ENCODE results near the gene STK39.
"Not testable (repeated sequence)": the region's sequence is repeated elsewhere in the genome, so short reads cannot be mapped to it uniquely, and the experiment has no call there.

Gene STK39

GRCh38 chr2:168097431-168097830 is 150.0 kb downstream of the STK39 start:
- no peak for DNase-seq (ENCODE audit: low read depth in 2 of 3, low spot score in 1 of 3)

- no peak for DNase-seq (ENCODE audit: low read depth in 2 of 3, low spot score in 1 of 3)
Observed at GRCh38 chr2:168096158-168096557, 151.2 kb downstream of the STK39 start.

GRCh38 chr2:168091986-168092385 is 155.4 kb downstream of the STK39 start:
- no peak for DNase-seq (ENCODE audit: low read depth in 2 of 3, low spot score in 1 of 3)

- no peak for DNase-seq (ENCODE audit: low read depth in 2 of 3, low spot score in 1 of 3)
Observed at GRCh38 chr2:168090366-168091135, 156.8 kb downstream of the STK39 start.

GRCh38 chr2:168089200-168089599 is 158.2 kb downstream of the STK39 start:
- no peak for DNase-seq (ENCODE audit: low read depth in 2 of 3, low spot score in 1 of 3)

GRCh38 chr2:168087401-168087800 is 160.0 kb downstream of the STK39 start:
- no peak for DNase-seq (ENCODE audit: low read depth in 2 of 3, low spot score in 1 of 3)

GRCh38 chr2:168086851-168087250 is 160.5 kb downstream of the STK39 start:
- DNase-seq (ENCODE audit: low read depth in 2 of 3, low spot score in 1 of 3) = no peak

GRCh38 chr2:168085801-168086361 is 161.5 kb downstream of the STK39 start:
- no peak for DNase-seq (ENCODE audit: low read depth in 2 of 3, low spot score in 1 of 3)

GRCh38 chr2:168084288-168084687 is 163.1 kb downstream of the STK39 start:
- DNase-seq (ENCODE audit: low read depth in 2 of 3, low spot score in 1 of 3) = no peak

- DNase-seq (ENCODE audit: low read depth in 2 of 3, low spot score in 1 of 3) = not testable (repeated sequence)
Observed at GRCh38 chr2:168081452-168081851, 165.9 kb downstream of the STK39 start.

- no peak for DNase-seq (ENCODE audit: low read depth in 2 of 3, low spot score in 1 of 3)
Observed at GRCh38 chr2:168079236-168079635, 168.2 kb downstream of the STK39 start.

GRCh38 chr2:168076731-168077130 is 170.7 kb downstream of the STK39 start:
- DNase-seq (ENCODE audit: low read depth in 2 of 3, low spot score in 1 of 3) = no peak

GRCh38 chr2:168075446-168075845 is 171.9 kb downstream of the STK39 start:
- no peak for DNase-seq (ENCODE audit: low read depth in 2 of 3, low spot score in 1 of 3)

GRCh38 chr2:168072626-168073303 is 174.6 kb downstream of the STK39 start:
- DNase-seq (ENCODE audit: low read depth in 2 of 3, low spot score in 1 of 3) = no peak

- no peak for DNase-seq (ENCODE audit: low read depth in 2 of 3, low spot score in 1 of 3)
Observed at GRCh38 chr2:168064011-168064998, 183.1 kb downstream of the STK39 start.

GRCh38 chr2:168062936-168063335 is 184.5 kb downstream of the STK39 start:
- no peak for DNase-seq (ENCODE audit: low read depth in 2 of 3, low spot score in 1 of 3)

GRCh38 chr2:168062054-168062453 is 185.3 kb downstream of the STK39 start:
- DNase-seq (ENCODE audit: low read depth in 2 of 3, low spot score in 1 of 3) = no peak

- DNase-seq (ENCODE audit: low read depth in 2 of 3, low spot score in 1 of 3) = no peak
Observed at GRCh38 chr2:168060986-168061750, 186.2 kb downstream of the STK39 start.

GRCh38 chr2:168059758-168060157 is 187.6 kb downstream of the STK39 start:
- DNase-seq (ENCODE audit: low read depth in 2 of 3, low spot score in 1 of 3) = no peak

- DNase-seq (ENCODE audit: low read depth in 2 of 3, low spot score in 1 of 3) = no peak
Observed at GRCh38 chr2:168058675-168059074, 188.7 kb downstream of the STK39 start.
